NCI-H446 treated with DMSO at 0.1 percent for 48 hours (cell line): Measurements from ENCODE around the gene PDS5B.
"Not testable (repeated sequence)": the region's sequence is repeated elsewhere in the genome, so short reads cannot be mapped to it uniquely, and the experiment has no call there.

Experiments used
- DNase-seq: peaks from one replicate; lab custom pipeline; 2025; lab: John Stamatoyannopoulos, UW

PDS5B gene

DNA sequence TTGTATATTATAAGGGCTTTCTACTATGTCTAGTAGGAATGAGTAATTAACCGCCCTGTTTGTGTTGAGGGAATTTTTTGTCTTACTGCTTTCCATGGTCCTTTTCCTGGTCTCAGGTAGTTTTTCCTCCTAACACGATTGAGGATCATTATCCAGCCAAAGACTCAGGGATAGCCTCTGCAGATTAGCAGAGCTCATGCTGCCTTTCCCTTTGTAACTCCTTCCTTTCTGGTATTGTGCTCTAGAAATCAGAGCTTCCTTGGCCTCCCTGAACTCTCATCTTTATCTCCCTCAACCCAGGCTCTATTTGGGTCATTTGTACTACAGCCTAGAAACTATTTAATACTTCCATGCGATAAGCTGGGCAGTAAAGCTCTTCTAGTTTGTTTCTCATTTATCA is 142.1 kb downstream of the PDS5B start:
- no peak for DNase-seq

DNA sequence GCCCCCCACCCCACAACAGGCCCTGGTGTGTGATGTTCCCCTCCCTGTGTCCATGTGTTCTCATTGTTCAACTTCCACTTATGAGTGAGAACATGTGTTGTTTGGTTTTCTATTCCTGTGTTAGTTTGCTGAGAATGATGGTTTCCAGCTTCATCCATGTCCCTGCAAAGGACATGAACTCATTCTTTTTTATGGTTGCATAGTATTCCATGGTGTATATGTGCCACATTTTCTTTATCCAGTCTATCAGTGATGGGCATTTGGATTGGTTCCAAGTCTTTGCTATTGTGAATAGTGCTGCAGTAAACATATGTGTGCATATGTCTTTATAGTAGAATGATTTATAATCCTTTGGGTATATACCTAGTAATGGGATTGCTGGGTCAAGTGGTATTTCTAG is 142.8 kb downstream of the PDS5B start:
- DNase-seq, result not testable (repeated sequence)

GRCh38 chr13:32731074-32731473 is 144.8 kb downstream of the PDS5B start:
- DNase-seq, result no peak

- no peak for DNase-seq
Measured at GRCh38 chr13:32731576-32731975, 145.3 kb downstream of the PDS5B start.

DNA sequence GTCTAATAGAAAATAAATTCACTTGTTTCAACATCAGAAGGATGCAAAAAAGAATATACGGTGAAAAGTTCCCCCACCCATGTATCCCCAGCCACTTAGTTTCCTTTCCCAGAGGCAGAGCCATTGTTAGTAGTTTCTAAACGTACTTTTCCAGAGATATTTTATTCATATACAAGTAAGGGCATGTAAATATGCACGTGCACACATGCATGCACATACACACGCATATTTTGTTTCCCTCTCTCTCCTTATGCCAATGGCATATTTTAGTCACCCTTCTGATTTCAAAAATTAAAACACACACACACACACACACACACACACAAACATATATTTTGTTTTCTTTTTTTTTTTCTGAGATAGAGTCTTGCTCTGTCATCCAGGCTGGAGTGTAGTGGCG is 147.4 kb downstream of the PDS5B start:
- no peak for DNase-seq

GRCh38 chr13:32734511-32734910 is 148.3 kb downstream of the PDS5B start:
- no peak for DNase-seq

DNA sequence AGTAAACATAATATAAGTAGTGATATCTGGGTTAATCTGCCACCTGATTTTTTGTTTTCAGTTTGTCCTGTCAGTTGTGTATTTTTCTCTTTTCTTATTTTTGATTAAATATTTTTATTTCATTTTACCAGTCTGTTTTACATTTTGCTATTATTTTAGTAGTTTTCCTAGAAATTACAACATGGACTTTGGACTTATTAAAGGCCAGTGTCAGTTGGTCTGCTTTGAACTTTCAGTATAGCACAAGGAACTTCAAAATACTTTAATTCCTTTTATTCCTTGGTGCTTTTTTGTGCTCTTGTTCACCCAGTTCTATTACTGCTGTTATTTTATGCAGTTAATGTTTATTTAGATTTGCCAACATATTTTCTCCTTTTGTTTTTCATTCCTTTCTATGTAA is 149.6 kb downstream of the PDS5B start:
- DNase-seq, result no peak

DNA sequence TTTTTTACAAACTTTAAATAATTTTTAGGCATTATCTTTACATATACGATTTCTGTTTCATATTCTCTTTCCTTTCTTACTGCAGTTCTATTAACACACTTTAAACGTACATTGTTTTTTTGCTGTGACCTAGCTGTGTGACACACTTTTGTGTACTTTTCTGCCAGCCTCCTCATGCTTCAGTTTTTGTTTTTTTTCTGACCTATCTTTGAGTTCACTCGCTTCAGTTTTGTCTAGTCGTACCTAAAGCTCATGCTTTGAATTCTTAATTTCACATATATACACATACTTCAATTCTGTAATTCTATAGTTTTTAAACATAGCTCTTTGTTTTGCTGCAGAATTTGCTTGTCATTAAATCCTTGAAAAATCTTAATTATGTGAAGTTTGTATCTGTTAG is 150.4 kb downstream of the PDS5B start:
- DNase-seq, result no peak

- DNase-seq, result no peak
Measured at GRCh38 chr13:32737111-32737571, 150.9 kb downstream of the PDS5B start.

DNA sequence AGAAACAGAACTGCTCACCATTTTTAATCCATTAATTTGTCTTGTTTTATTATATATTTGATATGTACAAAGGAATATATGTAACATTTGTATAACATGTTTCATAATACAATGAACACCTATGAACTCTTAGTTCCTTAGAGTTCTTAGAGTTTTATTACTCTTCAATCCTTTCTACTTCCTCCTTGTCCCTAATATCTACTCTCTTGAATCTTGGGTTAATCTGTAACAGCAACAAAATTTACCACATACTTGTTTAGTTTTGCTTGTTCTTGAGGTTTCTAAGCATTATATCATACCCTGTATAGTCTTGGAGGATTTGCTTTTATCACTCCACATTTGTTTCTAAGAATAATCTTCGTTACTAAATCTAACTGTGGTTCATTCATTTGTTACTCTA is 151.4 kb downstream of the PDS5B start:
- DNase-seq, result no peak

DNA sequence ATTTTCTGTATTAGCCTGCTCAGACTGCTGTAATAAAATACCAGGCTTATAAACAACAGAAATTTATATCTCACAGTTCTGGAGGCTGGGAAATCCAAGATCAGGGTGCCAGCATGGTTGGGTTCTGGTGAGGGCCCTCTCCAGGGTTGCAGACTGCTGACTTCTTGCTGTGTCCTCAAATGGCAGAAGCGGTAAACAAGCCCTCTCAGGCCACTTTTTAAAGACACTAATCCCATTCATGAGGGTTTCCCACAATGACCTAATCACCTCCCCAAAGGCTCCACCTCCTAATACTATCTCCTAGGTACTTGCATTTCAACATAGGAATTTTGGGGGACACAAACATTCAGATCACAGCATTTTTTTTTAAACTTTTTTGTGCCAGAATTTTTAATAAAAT is 159.3 kb downstream of the PDS5B start:
- no peak for DNase-seq

GRCh38 chr13:32746474-32746873 is 160.2 kb downstream of the PDS5B start:
- DNase-seq, result no peak

DNA sequence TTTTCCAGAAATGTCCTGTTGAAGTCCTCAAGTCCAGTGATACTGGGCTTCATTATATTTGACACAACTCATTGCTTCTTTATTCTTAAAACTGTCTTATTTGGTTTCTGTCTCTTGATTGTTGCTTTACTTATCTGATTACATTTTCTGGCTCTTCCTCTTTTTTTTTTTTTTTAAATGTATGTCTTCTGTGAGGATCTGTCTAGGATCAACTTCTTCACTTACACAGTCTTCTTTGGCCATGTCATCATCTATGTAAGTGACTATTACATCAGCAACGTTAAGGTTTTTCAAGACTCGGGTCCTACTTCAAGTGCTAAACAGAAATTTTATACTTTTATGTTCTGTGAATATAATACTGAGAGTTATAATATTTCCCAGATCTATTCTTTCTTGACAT is 162.1 kb downstream of the PDS5B start:
- no peak for DNase-seq

GRCh38 chr13:32751340-32751739 is 165.1 kb downstream of the PDS5B start:
- DNase-seq, result no peak

- no peak for DNase-seq
Measured at GRCh38 chr13:32752311-32752710, 166.1 kb downstream of the PDS5B start.

DNA sequence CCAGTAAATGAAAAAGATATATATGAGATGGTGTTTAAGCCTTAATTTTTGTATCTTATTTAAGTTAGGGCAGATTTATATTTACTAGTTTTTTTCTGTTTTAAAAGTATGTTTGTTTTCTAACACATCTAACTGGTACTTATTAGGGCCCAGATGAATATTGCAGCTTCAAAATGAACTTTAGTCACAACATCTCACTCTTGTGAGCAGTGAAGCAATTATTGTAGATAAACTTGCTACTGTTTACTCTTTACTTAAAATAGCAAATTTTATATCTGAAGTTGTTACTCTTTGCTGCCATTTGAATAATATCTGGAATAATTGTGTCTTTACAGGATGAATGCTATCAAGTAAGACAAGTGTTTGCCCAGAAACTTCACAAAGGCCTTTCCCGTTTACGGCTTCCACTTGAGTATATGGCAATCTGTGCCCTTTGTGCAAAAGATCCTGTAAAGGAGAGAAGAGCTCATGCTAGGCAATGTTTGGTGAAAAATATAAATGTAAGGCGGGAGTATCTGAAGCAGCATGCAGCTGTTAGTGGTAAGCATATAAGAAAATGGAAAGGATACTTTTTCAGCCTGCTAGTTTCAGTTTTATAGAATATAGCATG is 166.8 kb downstream of the PDS5B start:
- no peak for DNase-seq

DNA sequence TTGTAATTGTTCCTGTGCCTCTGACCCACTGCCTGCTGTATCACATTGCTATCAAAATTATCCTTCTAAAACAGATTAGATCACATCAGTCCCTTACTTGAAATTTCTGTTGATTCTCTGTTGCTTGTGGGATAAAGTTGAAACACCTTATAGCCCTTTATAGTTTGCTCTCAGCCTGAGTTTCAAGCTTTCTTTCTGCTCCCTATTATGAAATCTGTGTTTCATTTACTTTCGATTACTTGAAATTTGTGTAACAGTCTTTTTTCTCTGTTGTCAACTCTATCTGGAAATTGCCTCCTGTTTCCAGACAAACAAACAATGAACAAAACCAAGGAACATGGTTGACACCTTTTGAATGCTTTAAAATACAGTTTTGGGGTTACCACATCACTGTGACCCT is 167.9 kb downstream of the PDS5B start:
- DNase-seq, result no peak

- no peak for DNase-seq
Measured at GRCh38 chr13:32759152-32759551, 172.9 kb downstream of the PDS5B start.

- no peak for DNase-seq
Measured at GRCh38 chr13:32761472-32761871, 175.2 kb downstream of the PDS5B start.

- no peak for DNase-seq
Measured at GRCh38 chr13:32779119-32779518, 192.9 kb downstream of the PDS5B start.

DNA sequence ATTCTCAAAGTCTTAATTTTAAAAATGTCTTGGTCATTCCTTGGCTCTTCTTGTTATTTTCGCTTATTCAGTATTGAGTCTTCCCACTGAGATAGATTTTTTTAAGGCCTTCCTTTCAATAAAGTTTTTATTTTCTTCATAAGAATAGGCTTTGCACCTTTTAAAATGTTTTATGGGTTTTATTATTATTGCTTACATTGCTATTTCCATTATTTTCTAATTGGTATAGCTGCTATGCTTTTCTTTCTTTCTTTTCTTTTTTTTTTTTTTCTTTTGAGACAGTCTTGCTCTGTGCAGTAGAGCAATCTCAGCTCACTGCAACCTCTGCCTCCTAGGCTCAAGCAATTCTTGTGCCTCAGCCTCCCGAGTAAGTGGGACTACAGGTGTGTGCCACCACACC is 195.7 kb downstream of the PDS5B start:
- no peak for DNase-seq

DNA sequence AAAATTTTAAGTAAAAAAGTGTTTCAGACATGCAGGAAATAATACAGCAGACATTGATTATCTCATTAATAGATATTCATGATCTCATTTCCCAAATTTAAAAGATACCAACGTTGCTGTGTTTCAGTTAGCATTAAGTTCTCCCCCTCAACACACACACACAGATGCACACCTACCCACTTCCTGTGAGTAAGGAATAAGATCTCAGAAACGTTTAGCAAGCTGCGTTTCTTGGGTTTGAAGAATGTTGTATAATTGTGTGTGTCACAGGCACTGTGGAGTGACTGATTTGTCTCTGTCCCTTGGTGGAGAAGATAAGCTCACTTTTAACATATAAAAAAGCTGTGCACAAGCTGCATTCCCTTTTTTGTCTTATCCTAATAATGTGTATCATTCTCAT is 196.8 kb downstream of the PDS5B start:
- DNase-seq, result no peak

- DNase-seq, result no peak
Measured at GRCh38 chr13:32790731-32791130, 204.5 kb downstream of the PDS5B start.

- no peak for DNase-seq
Measured at GRCh38 chr13:32791545-32792172, 205.4 kb downstream of the PDS5B start.
